ENCODE results near the gene DIPK1C. TPM values are rescaled to one million over a fixed set of nuclear protein-coding genes. Genes with fewer than 3 reads are reported as not detected.

DIPK1C gene
- total and polyA plus RNA-seq, 3 experiments from 2014 or later: not detected

GRCh38 chr18:74388227-74388626, 68.9 kb downstream of the DIPK1C start:
- Histone ChIP-seq H3K9me3 (ENCODE audit: low read length) (no peaks in the 10 kb centered on the region), H3K27me3 (ENCODE audit: insufficient read depth, low read length, poor library complexity, severe bottlenecking) (peaks cover under 1% of the 10 kb centered on the region), H3K27ac (ENCODE audit: low read depth, low read length) (no peak overlapping the region), H3K4me1 (ENCODE audit: insufficient read depth, low read length) (peaks cover 9% of the 10 kb centered on the region), H3K4me3 (ENCODE audit: low read length) (no peak overlapping the region), H3K36me3 (ENCODE audit: insufficient read depth, low read length) (no peaks in the 10 kb centered on the region)
- no peak for DNase-seq
- Mint-ChIP-seq H3K4me1 (peaks cover 3 to 9% (median 5%) of the 10 kb centered on the region in 3 donors), H3K27me3 (peaks cover 3 to 11% of the 10 kb centered on the region in 2 donors), H3K4me3 (no peak overlapping the region), H3K27ac (no peak overlapping the region), H3K36me3 (no peaks in the 10 kb centered on the region), H3K9me3 (no peaks in the 10 kb centered on the region)
- ChIA-PET CTCF (interaction anchor here (1.3 kb wide), 2 partner anchors 10 to 35 kb away, joined by 3 to 4 read pairs; no protein-coding TSS in a partner anchor), POLR2A (no interaction called here)

- Mint-ChIP-seq H3K36me3 (no peaks in the 10 kb centered on the region), H3K4me1 (peaks cover 3 to 9% (median 5%) of the 10 kb centered on the region in 3 donors), H3K4me3 (no peak overlapping the region), H3K27ac (no peak overlapping the region), H3K27me3 (peaks cover 3 to 6% of the 10 kb centered on the region in 2 donors), H3K9me3 (no peaks in the 10 kb centered on the region)
- Histone ChIP-seq H3K9me3 (ENCODE audit: low read length) (no peaks in the 10 kb centered on the region), H3K4me3 (ENCODE audit: low read length) (no peak overlapping the region), H3K27me3 (ENCODE audit: insufficient read depth, low read length, poor library complexity, severe bottlenecking) (no peaks in the 10 kb centered on the region), H3K4me1 (ENCODE audit: insufficient read depth, low read length) (peaks cover 9% of the 10 kb centered on the region), H3K36me3 (ENCODE audit: insufficient read depth, low read length) (no peaks in the 10 kb centered on the region), H3K27ac (ENCODE audit: low read depth, low read length) (no peak overlapping the region)
- ChIA-PET CTCF (interaction anchor here (1.3 kb wide), 1 partner anchor 47 kb away, joined by 3 read pairs; no protein-coding TSS in a partner anchor), POLR2A (no interaction called here)
- no peak for DNase-seq
These were observed 69.7 kb downstream of the DIPK1C start for GRCh38 chr18:74387383-74387782.

Other genes with a start within 250 kb of the DIPK1C start
- gene CYB5A, start 165.3 kb downstream of the DIPK1C start, total RNA-seq: 10 to 100 TPM; 70.3 to 77.7 TPM
- 87.8 TPM for gene CYB5A, start 165.3 kb downstream of the DIPK1C start, polyA plus RNA-seq
- not detected for gene C18orf63, start 141.5 kb downstream of the DIPK1C start, total RNA-seq
- gene C18orf63, start 141.5 kb downstream of the DIPK1C start, polyA plus RNA-seq: not detected
- gene CNDP2, start 39.1 kb upstream of the DIPK1C start, total RNA-seq: 100 to 1,000 TPM; 206 to 213 TPM
- gene CNDP2, start 39.1 kb upstream of the DIPK1C start, polyA plus RNA-seq: 121 TPM
- gene CNDP1, start 77.2 kb upstream of the DIPK1C start, total RNA-seq: under 1 TPM in 1 of 2 experiments, not detected in 1; 0.09 TPM
- not detected for gene CNDP1, start 77.2 kb upstream of the DIPK1C start, polyA plus RNA-seq
- 10 to 100 TPM; 14.9 to 15.5 TPM for gene ZNF407, start 140.6 kb upstream of the DIPK1C start, total RNA-seq
- gene ZNF407, start 140.6 kb upstream of the DIPK1C start, polyA plus RNA-seq: 4.1 TPM